HFF-Myc (cell line): ENCODE results near the gene CAMSAP2.

Experiments
- DNase-seq: peaks from one replicate; pipeline ENCODE4 v3.0.0-alpha.2; 2011; ENCODE audit warnings: low read depth; ENCODE audit errors: extremely low read depth
- H3K4me3 ChIP-seq: replicated peaks from 2 replicates; pipeline ENCODE4 v1.5.1; 2011; ENCODE audit warnings: low read depth, mild to moderate bottlenecking, control low read depth, low read length
- CTCF ChIP-seq: IDR thresholded peaks from 2 replicates; pipeline ENCODE4 v1.5.1; 2012; ENCODE audit warnings: mild to moderate bottlenecking, low read depth, low read length, control low read depth; ENCODE audit errors: missing control alignments

The CAMSAP2 gene

GRCh38 chr1:200738327-200738948 is at the start of gene CAMSAP2:
TSS of gene CAMSAP2 (plus strand) at chr1:200738893. CDS start at chr1:200739828, 935 bp downstream.
- DNase-seq, result peak; percentile 56
- TF ChIP-seq CTCF, result no peak
- peak within 1 kb of the TSS; percentile 98 for H3K4me3 ChIP-seq

- TF ChIP-seq CTCF, result no peak
- no peak for DNase-seq
- H3K4me3 ChIP-seq, result no peak overlapping the region
Observed at GRCh38 chr1:200692316-200692715, 46.4 kb upstream of the CAMSAP2 start.

GRCh38 chr1:200693327-200693726 is 45.4 kb upstream of the CAMSAP2 start:
- no peak overlapping the region for H3K4me3 ChIP-seq
- TF ChIP-seq CTCF, result no peak

GRCh38 chr1:200694738-200695137 is 44.0 kb upstream of the CAMSAP2 start:
- no peak for TF ChIP-seq CTCF
- no peak overlapping the region for H3K4me3 ChIP-seq
- no peak for DNase-seq

More at GRCh38 chr1:200693327-200693726, 45.4 kb upstream of the CAMSAP2 start:
- DNase-seq, result no peak

- no peak for TF ChIP-seq CTCF
- no peak for DNase-seq
- no peak overlapping the region for H3K4me3 ChIP-seq
Observed at GRCh38 chr1:200699871-200700270, 38.8 kb upstream of the CAMSAP2 start.

GRCh38 chr1:200704986-200705500 is 33.6 kb upstream of the CAMSAP2 start:
- no peak overlapping the region for H3K4me3 ChIP-seq
- no peak for TF ChIP-seq CTCF
- DNase-seq, result no peak
